K562 (cell line): ENCODE data around the gene MCEMP1. TPM values are rescaled to one million over a fixed set of nuclear protein-coding genes. Genes with fewer than 3 reads are reported as not detected.
A peak's percentile ranks its signal among the peaks of the same experiment; 100 is the strongest.

Experiments used
- ATAC-seq: fragments of 200-7000 bp; cut with Tn5 transposase; 3 replicates; pipeline ENCODE4 v1.9.1; 2020; ENCODE audit warnings: moderate library complexity
- BruUV-seq: library from RNA; stranded (reverse); fragments of 400-500 nt; replicated peaks from 2 replicates; lab custom pipeline; 2021; lab: Mats Ljungman, UMichigan
- CTCF ChIA-PET: fragments of 300-600 bp; formaldehyde crosslinking; extraction: SDS; loops from one replicate; lab custom pipeline; 2021; ENCODE audit warnings: low intra/inter-chr PET ratio; lab: Yijun Ruan, JAX
- POLR2A ChIA-PET: fragments of 300-600, 350-650 bp; sonication (Branson Sonifier 250); formaldehyde crosslinking; extraction: SDS; loops from one replicate; lab custom pipeline; 2021; ENCODE audit warnings: antibody characterized with exemption, inconsistent platforms; lab: Yijun Ruan, JAX
- DNase-seq, 4 experiments: peaks; one replicate each; pipeline versions ENCODE4 v3.0.0 to v3.0.0-alpha.2; 2011 to 2018; ENCODE audit warnings: low spot score in 3 of 4, mixed read lengths in 3 of 4; ENCODE audit errors: extremely low read depth in 1 of 4
- FAIRE-seq: peaks from 2 replicates; lab custom pipeline; 2011; peaks lifted over from hg19 to GRCh38; lab: Jason Lieb, UNC
- H2AFZ ChIP-seq: 2 replicates; pipeline ENCODE4 v1.6.0; 2011; ENCODE audit warnings: low read depth, low read length, control low read depth, inconsistent platforms
- H3K27ac ChIP-seq: fragments of 200-600 bp; 3 replicates; pipeline ENCODE4 v1.8.0; 2011; ENCODE audit warnings: low read depth, mild to moderate bottlenecking, control low read depth, inconsistent platforms, low read length, moderate library complexity, mixed read lengths; ENCODE audit errors: extremely low read depth
- H3K27me3 ChIP-seq, 2 experiments: fragments of 300-600 bp in 1 of 2; 2 replicates in 1 of 2; 3 replicates in 1 of 2; pipeline versions ENCODE4 v1.6.0 to v1.8.0; 2011; ENCODE audit warnings: inconsistent platforms in 2 of 2, low read length in 2 of 2, mild to moderate bottlenecking in 1 of 2, mixed read lengths in 1 of 2, moderate library complexity in 1 of 2; ENCODE audit not compliant: control insufficient read depth in 2 of 2, insufficient read depth in 2 of 2
- H3K36me3 ChIP-seq: fragments of 300-600 bp; 3 replicates; pipeline ENCODE4 v1.8.0; 2011; ENCODE audit warnings: mild to moderate bottlenecking, low read length, inconsistent platforms; ENCODE audit not compliant: control insufficient read depth, insufficient read depth
- H3K4me1 ChIP-seq, 2 experiments: fragments of 200-600 bp in 1 of 2; replicated peaks in 1 of 2; 2 replicates in 1 of 2; 3 replicates in 1 of 2; pipeline versions ENCODE4 v1.5.1 to v1.8.0; 2011; ENCODE audit warnings: inconsistent platforms in 2 of 2, low read length in 2 of 2, mild to moderate bottlenecking in 1 of 2, mixed read lengths in 1 of 2, moderate library complexity in 1 of 2; ENCODE audit not compliant: control insufficient read depth in 2 of 2, insufficient read depth in 2 of 2
- H3K4me2 ChIP-seq: 2 replicates; pipeline ENCODE4 v1.6.1; 2011; ENCODE audit warnings: low read length, control low read depth, inconsistent platforms, mixed read lengths; ENCODE audit not compliant: insufficient read depth
- H3K4me3 ChIP-seq: fragments of 200-600 bp; sonication (generic), shearing (Covaris generic); 2 replicates; pipeline ENCODE4 v1.5.1; 2016; ENCODE audit warnings: control low read depth, inconsistent platforms
- H3K79me2 ChIP-seq: fragments of 200-600 bp; 3 replicates; pipeline ENCODE4 v1.8.0; 2011; ENCODE audit warnings: low read length, inconsistent platforms; ENCODE audit not compliant: control insufficient read depth, insufficient read depth
- H3K9ac ChIP-seq, 2 experiments: 2 replicates each; pipeline versions ENCODE4 v1.6.0 to v1.6.1; 2011; ENCODE audit warnings: low read depth in 2 of 2, low read length in 2 of 2, control low read depth in 1 of 2, inconsistent platforms in 1 of 2, mild to moderate bottlenecking in 1 of 2, mixed read lengths in 1 of 2; ENCODE audit not compliant: insufficient read depth in 1 of 2
- H3K9me1 ChIP-seq: one replicate; pipeline ENCODE4 v1.6.0; 2011; ENCODE audit warnings: inconsistent platforms, mild to moderate bottlenecking, low read length, moderate library complexity; ENCODE audit not compliant: control insufficient read depth, insufficient read depth
- H3K9me3 ChIP-seq: replicated peaks from 2 replicates; pipeline ENCODE4 v1.5.1; 2011; ENCODE audit warnings: low read depth, low read length, inconsistent platforms; ENCODE audit not compliant: control insufficient read depth, insufficient read depth
- H4K20me1 ChIP-seq: replicated peaks from 2 replicates; pipeline ENCODE4 v1.6.1; 2011; ENCODE audit warnings: low read length, inconsistent platforms, mixed read lengths; ENCODE audit not compliant: control insufficient read depth, insufficient read depth
- CEBPB ChIP-seq: fragments of 450-650 bp; IDR thresholded peaks from 2 replicates; pipeline ENCODE4 v1.6.1; 2016; ENCODE audit warnings: missing genetic modification characterization, missing compliant biosample characterization
- DEAF1 ChIP-seq: fragments of 450-650 bp; formaldehyde crosslinking; IDR thresholded peaks from 2 replicates; pipeline ENCODE4 v1.4.0; 2020; ENCODE audit warnings: mild to moderate bottlenecking, moderate library complexity
- ETS1 ChIP-seq: conservative IDR thresholded peaks from 2 replicates; pipeline ENCODE4 v1.6.1; 2011; ENCODE audit warnings: low read depth, mild to moderate bottlenecking, low read length; ENCODE audit not compliant: control insufficient read depth
- JUNB ChIP-seq: fragments of 450-650 bp; formaldehyde crosslinking; conservative IDR thresholded peaks from 2 replicates; pipeline ENCODE4 v1.4.0; 2020; ENCODE audit warnings: mild to moderate bottlenecking
- KLF10 ChIP-seq: fragments of 250-450 bp; sonication (Bioruptor Pico); IDR thresholded peaks from 2 replicates; pipeline ENCODE4 v1.6.1; 2021; ENCODE audit warnings: matching md5 sums
- PCBP1 ChIP-seq: fragments of 200-400 bp; formaldehyde crosslinking; IDR thresholded peaks from 2 replicates; pipeline ENCODE4 v1.6.1; 2018; ENCODE audit warnings: mild to moderate bottlenecking, low read depth, low read length; ENCODE audit not compliant: poor library complexity, severe bottlenecking
- RBM25 ChIP-seq: fragments of 200-400 bp; formaldehyde crosslinking; IDR thresholded peaks from 2 replicates; pipeline ENCODE4 v1.6.1; 2018; ENCODE audit warnings: low read length, low read depth, moderate library complexity; ENCODE audit not compliant: severe bottlenecking
- SNAPC5 ChIP-seq: fragments of 250-450 bp; sonication (Bioruptor Pico); IDR thresholded peaks from 2 replicates; pipeline ENCODE4 v1.8.0; 2021; ENCODE audit warnings: moderate library complexity, mild to moderate bottlenecking, inconsistent platforms
- SPI1 ChIP-seq: IDR thresholded peaks from 2 replicates; pipeline ENCODE4 v1.6.1; 2011; ENCODE audit warnings: low read depth, low read length, control low read depth, borderline replicate concordance
- TOE1 ChIP-seq, 2 experiments: fragments of 450-650 bp in 1 of 2; sonication (generic) in 1 of 2; formaldehyde crosslinking in 1 of 2; IDR thresholded peaks; 2 replicates each; pipeline versions ENCODE4 v1.7.1 to v1.8.0; 2016 to 2022; ENCODE audit warnings: borderline replicate concordance in 2 of 2, mild to moderate bottlenecking in 2 of 2, antibody characterized with exemption in 1 of 2, inconsistent platforms in 1 of 2, low read depth in 1 of 2, missing genetic modification reagents in 1 of 2, moderate library complexity in 1 of 2
- VEZF1 ChIP-seq: fragments of 200-800 bp; sonication (Bioruptor generic); IDR thresholded peaks from 2 replicates; pipeline ENCODE4 v1.6.1; 2017; ENCODE audit warnings: missing genetic modification characterization, missing compliant biosample characterization
- ZBTB1 ChIP-seq: sonication (generic); formaldehyde crosslinking; IDR thresholded peaks from 2 replicates; pipeline ENCODE4 v1.8.1; 2023; ENCODE audit warnings: missing genetic modification reagents, low read depth, mild to moderate bottlenecking, borderline replicate concordance
- ZBTB26 ChIP-seq: fragments of 450-650 bp; formaldehyde crosslinking; IDR thresholded peaks from 2 replicates; pipeline ENCODE4 v1.4.0; 2022; ENCODE audit warnings: missing genetic modification characterization
- ZNF384 ChIP-seq: IDR thresholded peaks from 2 replicates; pipeline ENCODE4 v1.6.1; 2012; ENCODE audit warnings: low read depth, low read length, improper control_type of control experiment
- WGBS: fragments of 100-300 bp; shearing (Covaris generic); methylation state at CpG from one replicate; pipeline ENCODE4 v1.1.6; 2016; ENCODE audit warnings: low coverage, mixed read lengths; ENCODE audit not compliant: insufficient coverage; ENCODE audit errors: missing lambda C conversion rate; 5-methylcytosine and 5-hydroxymethylcytosine counted together
- in situ Hi-C: fragments of 300-500 bp; cut with MboI; formaldehyde crosslinking; loops from 4 replicates; pipeline ENCODE4 v1.15.0; 2018; ENCODE audit warnings: inconsistent platforms, mixed read lengths
- intact Hi-C: fragments of 100-400 bp; cut with micrococcal nuclease; formaldehyde crosslinking; loops from 2 replicates; pipeline ENCODE4 v1.14.2; 2022
- polyA plus RNA-seq, 8 experiments: library from polyadenylated mRNA; depleted of rRNA in 4 of 8; stranded (reverse) in 5 of 8; unstranded in 3 of 8; fragments of >200 nt; fragmentation: Nextera tagmentation in 2 of 8; fragmentation: Illumina TruSeq in 1 of 8; extraction: Ambion mirVana in 2 of 8; extraction: Trizol in 1 of 8; gene quantifications; 2 replicates each; pipeline versions ENCODE4 v1.2.1 to v1.2.3, GENCODE V29; 2011 to 2014; ENCODE audit warnings: inconsistent platforms in 1 of 8, missing spikeins in 1 of 8
- total RNA-seq, 7 experiments: library from RNA; depleted of rRNA in 6 of 7; stranded (reverse); fragments of >200 nt in 6 of 7; fragmentation: Illumina TruSeq in 2 of 7; extraction: Trizol in 2 of 7; gene quantifications; 2 replicates each; pipeline versions ENCODE4 v1.2.1 to v1.2.3, GENCODE V29; 2011 to 2021; ENCODE audit warnings: low replicate concordance in 1 of 7

Gene MCEMP1
- total and polyA plus RNA-seq, 9 of the 15 experiments (the other 6 are each of a cell fraction or from before 2014, with no cell fraction given) = 0.11 to 1.8 (median 0.51) TPM

GRCh38 chr19:7657131-7657751, 19.6 kb upstream of the MCEMP1 start:
- ATAC-seq = peak; percentile 66
- POLR2A ChIA-PET = no interaction called here
- Histone ChIP-seq H3K4me3 (no peak overlapping the region), H2AFZ (peak overlapping the region; percentile 47; the same call in 1 of the 2 replicates), H3K27ac (no peak overlapping the region), H4K20me1 (no peaks in the 10 kb centered on the region), H3K9me1 (no peaks in the 10 kb centered on the region), H3K79me2 (no peaks in the 10 kb centered on the region), H3K9me3 (no peaks in the 10 kb centered on the region), H3K9ac (peak overlapping the region in 1 of 2 experiments; percentile 73; a peak in 2 of 4 replicates), H3K36me3 (no peaks in the 10 kb centered on the region), H3K4me1 (peaks cover 2 to 9% of the 10 kb centered on the region in 2 experiments; a peak in 3 of 5 replicates), H3K27me3 (peaks cover 4% of the 10 kb centered on the region in 2 experiments; a peak in 2 of 5 replicates), H3K4me2 (no peak overlapping the region)
- no peak for DNase-seq
- no TSS peak for BruUV-seq
- CTCF ChIA-PET = no interaction called here
- intact Hi-C loops = no loop called here
- FAIRE-seq = no peak
- in situ Hi-C loops = no loop called here
- 14% methylated on average over 14 of the region's 14 CpGs for WGBS
- TF ChIP-seq ZBTB26 (no peak), SNAPC5 (CRISPR knock-in tag) (no peak), JUNB (no peak), VEZF1 (peak; percentile 34; the same call in 1 of the 2 replicates), RBM25 (no peak), DEAF1 (CRISPR knock-in tag) (no peak), ZBTB1 (no peak), PCBP1 (no peak), CEBPB (tag) (peak; percentile 69), KLF10 (CRISPR knock-in tag) (no peak), ETS1 (no peak), ZNF384 (peak; percentile 46), TOE1 (IDR thresholded peaks at IDR 0.05; ENCODE audit: borderline replicate concordance) (no peak), TOE1 (CRISPR knock-in tag; IDR thresholded peaks at IDR 0.05; ENCODE audit: borderline replicate concordance, low read depth) (no peak), SPI1 (peak; percentile 65; the same call in 1 of the 2 replicates)
